NOMO-1 treated with DMSO at 0.1 percent for 48 hours (cell line): ENCODE results near the gene KNSTRN.

Source experiments
- DNase-seq: peaks from one replicate; lab custom pipeline; 2025; ENCODE audit not compliant: unreplicated experiment; lab: John Stamatoyannopoulos, UW

The KNSTRN gene, protein sequence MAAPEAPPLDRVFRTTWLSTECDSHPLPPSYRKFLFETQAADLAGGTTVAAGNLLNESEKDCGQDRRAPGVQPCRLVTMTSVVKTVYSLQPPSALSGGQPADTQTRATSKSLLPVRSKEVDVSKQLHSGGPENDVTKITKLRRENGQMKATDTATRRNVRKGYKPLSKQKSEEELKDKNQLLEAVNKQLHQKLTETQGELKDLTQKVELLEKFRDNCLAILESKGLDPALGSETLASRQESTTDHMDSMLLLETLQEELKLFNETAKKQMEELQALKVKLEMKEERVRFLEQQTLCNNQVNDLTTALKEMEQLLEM

DNA sequence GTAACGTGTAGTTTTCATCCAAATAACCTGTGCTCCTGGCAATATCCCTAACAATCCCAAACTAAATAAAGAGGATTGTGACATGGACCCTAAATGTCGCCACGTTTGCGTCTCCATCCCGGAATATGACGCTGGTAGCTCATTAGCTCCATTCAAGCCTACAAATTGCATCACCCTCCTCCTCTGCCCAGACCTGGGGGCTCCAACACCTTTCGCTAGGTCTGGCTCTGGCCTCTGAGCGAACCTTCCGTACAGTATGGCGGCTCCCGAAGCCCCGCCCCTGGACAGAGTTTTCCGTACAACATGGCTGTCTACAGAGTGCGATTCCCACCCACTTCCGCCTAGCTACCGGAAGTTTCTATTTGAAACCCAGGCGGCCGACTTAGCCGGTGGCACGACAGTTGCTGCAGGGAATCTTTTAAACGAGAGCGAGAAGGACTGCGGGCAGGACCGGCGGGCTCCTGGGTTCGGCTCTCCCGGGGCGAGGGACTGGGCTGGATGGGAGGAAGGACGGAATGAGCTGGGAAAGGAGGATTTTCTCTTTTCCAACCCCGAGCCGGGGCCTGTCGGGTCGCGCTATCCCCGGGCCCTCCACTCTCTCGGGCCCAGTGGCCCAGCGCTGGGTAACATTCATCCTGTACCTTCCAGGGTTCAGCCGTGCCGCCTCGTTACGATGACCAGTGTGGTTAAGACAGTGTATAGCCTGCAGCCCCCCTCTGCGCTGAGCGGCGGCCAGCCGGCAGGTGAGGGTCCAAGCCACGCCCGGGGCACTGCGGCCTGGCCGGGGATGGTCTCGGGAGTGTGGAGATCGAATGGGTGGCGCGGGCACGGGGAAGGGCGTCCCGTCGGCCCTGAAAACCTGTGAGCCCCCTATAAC lies at the start of gene KNSTRN:
TSS of gene KNSTRN (plus strand) at position 142 of the 877 bp plus-strand sequence. CDS start at position 257, 115 bp downstream.
- DNase-seq, result peak; percentile 92

DNA sequence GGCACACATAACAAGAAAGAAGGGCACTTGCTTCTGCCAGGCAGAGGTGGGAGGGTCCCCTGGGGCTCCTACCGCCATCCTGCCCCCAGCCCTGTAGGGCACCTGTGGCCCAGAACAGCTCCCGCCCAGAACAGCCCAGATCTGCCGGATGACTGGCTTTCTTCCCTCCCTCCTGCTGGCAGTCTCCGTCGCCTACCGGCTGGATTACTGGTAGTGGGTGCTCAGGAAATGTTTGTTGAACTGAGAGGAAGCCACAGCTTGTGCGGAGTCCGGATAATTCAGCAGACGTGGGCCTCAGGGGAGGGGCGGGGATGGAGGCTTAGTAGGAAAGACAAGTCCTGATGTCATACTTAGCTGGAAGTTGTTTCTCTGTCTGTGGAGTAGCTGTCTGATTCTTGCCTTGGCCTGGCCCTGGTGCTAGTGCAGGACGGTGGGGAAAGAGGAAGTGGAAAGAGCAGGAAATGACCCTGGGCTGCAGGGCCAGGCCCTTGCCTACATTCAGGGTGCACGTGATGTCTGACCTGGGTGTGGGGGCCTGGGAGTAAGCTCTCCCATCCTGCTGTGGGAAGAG lies 48.5 kb upstream of the KNSTRN start:
- peak; percentile 91 for DNase-seq

DNA sequence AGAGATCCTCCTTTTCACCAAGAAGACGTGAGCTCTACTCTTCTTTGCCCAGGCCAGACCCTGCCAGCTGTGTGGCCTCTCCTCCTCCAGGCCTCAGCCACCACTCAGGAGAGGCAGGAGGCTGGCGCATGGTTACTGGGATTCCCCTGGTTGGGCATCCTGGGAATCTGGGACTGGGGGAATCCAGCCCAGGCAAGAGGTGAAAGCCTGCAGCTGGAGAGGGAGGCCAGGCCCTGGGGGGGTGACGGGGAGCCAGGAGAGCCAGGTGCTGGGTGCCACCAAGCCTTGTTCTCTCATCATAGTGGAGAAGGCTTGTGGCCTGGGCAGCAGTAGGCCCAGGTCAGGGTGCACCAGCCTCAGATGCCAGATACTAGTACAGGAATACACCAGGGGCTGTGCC lies 48.0 kb upstream of the KNSTRN start:
- no peak for DNase-seq

DNA sequence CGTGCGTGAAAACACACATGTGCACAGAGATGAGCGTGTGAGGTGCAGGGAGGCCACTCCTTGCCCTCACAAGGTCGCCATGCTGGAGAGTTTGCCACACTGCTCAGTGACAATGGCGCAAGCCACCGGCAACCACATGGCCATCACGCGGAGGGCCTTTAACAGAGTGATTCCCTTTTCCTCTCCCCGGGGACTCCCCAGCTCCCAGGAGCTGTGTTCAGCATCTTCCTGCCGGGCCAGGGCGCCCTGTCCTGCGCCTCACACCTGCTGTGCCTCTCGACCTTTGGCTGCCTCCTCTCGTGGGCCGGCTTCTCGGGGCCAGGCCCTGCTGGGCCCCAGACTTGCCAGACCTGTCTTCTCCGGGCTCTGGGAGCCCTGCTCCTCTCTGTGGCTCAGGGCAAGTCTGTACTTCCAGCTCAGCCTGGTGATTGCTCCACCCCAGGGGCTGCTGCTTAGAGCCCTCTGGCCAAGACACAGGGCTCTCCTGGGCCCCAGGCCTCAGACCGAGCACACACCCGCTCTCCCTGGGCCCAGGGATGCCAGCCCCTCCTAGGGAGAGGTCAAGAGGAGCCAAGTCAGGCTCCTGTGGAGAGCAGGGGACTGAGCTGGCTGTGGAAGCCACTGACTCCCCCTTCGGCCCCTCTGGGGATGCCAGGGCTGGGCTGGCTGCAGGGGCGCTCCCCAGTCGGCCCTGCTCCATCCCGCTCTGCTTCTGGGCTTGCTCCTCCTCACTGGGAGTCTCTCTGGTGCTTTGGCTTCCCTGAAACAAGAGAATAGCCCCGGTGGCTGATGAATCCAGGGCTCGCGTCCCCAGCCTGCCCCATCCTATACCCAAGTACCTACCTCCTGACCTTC lies 47.4 kb upstream of the KNSTRN start:
- no peak for DNase-seq

DNA sequence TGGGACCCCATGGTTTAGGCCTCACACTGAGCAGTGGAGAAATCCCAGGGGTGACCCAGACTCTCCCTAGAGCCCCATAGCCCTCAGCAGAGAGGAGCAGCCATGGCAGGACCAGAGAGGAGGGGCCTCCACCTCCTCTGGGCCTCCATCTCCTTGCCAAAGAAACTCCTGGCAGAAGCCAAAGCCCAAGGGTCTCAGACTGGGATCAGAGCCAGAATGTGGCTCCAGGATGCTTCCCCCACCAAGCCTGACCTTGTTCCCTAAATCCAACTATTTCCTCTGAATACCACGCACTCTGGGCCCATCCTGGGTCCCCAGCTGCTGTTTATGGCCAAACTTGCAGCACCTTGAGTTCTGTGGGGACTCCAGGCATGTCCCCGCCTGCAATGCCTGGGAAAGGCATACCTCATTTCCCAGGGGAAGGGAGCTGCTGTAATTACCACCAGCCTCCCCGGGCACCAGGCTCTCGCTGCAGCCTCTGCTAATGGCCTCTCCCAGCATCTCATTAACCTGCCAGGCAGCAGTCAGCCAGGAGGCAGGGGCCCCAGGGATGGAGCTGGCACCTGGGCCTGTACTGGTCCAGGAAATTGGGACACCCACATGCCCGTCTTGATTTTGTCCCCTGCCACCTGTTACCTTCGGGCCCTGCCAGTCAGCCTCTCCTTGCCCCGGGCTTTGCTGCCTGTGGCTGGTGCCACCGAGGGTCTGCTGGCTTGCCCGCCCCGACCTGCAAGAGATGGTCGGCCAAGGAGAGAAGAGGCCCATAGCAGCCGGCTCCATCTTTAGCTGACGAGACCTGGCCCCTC lies 46.4 kb upstream of the KNSTRN start:
- DNase-seq, result no peak

DNA sequence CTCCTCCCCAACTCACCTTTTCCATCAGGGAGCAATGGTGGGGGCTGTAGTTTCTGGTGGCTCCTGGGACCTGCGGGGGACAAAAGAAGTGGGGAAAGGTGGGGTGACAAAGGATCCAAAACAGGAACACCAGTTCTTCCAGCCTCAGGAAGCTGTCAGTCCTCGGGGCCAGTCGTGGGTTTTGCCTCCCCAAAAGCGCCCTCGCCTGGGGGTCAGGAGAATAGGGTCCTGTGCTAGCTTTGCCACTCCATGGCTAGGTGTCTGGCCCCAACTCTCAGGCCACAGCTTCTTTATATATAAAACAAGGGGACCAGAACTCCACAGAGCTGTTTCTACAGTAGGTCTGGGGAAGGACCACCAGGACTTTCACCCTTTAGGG lies 45.8 kb upstream of the KNSTRN start:
- DNase-seq, result no peak

DNA sequence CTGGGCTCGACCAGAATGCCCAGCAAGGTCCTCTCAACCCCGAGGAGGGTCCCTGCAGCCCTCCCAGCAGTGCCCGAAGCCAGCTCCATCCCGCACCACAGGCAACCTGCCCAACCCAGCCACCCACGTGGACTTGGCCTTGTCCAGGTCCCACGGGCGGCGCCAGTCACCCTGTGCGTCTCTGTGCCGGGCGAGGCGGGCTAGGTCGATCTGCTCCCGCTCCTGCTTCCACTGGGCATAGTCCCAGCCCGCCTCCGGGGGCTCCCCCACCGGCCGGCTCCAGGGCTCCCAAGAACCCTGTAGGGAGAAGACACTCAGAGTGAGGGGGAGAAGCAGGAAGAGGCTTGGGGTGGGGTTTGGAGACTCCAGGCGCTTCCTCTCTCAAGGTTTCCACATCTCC lies 44.9 kb upstream of the KNSTRN start:
- no peak for DNase-seq

DNA sequence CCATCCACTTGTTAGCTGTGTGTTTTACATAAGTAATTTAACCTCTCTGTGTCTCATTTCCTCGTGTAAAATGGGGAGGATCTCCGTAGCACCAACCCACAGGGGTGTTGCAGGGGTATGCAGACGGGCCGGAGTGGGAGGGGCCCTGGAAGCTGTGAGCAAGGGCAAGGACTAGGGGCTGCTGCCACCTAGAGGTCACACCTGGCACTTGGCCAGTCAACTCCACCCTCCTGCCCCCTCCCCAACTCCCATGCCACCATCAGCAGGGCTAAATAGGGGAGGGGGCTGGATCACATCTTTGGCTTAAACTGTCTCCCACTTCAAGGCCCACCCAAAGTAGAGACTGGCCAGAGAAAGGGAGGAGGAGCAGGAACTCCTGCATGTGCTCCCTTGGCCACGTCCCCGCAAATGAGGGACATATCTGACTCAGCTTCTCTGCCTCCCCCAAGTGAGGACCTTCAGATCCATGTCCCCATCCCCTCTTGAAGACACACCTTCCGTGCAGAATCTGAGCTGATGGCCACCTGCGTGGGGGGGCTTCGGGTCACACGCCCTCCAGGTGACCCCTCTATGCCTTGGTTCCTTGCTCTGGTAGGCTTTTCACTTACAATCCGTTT lies 44.4 kb upstream of the KNSTRN start:
- DNase-seq, result peak; percentile 75

DNA sequence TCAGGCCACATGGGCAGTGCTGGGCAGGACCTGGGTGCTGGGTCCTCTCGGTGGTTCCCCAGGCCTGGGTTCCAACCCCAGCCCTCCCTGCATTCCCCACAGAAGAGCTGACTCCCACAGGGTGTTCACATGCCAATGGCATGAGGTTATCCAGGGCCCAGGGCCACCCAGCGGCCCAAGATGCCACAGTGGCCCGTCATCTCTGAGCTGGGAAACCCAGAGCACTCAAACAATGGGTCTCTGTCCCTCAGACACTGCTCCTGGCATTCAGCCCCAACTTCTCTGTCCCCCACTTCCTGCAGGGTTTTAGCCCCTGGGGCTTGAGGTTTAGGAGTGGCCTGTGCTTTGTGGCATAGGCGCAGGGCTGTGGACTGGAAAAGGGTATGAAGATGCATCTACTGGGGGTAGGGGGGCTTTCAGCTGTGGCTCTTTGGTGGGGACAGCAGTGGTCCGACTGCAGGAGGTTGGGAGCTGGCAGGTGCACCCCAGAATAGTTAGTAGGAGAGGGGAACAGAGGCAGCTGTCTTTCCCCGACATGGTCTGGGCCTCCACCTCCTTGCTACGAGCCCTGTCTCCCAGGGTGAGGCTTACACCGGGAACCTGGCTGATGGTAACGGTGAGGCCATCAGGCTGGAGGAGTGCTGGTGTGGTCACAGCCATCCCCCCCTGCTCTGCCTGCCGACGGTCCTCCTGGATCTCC lies 43.5 kb upstream of the KNSTRN start:
- DNase-seq, result no peak

DNA sequence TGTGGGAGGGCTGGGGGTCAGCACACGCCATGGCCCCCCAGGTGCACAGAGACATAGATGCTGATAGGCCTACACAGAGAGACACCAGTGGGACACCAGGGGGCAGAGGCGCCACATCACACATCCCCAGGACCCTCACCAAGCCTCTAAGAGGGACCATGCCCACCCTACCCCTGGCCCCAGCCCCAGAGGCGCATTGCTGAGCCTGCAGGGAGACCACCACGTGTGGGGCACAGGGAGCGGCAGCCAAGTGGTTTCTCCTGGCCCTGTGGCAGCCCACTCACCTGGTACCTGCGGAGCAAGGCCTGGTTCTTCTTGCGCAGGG lies 42.9 kb upstream of the KNSTRN start:
- no peak for DNase-seq

DNA sequence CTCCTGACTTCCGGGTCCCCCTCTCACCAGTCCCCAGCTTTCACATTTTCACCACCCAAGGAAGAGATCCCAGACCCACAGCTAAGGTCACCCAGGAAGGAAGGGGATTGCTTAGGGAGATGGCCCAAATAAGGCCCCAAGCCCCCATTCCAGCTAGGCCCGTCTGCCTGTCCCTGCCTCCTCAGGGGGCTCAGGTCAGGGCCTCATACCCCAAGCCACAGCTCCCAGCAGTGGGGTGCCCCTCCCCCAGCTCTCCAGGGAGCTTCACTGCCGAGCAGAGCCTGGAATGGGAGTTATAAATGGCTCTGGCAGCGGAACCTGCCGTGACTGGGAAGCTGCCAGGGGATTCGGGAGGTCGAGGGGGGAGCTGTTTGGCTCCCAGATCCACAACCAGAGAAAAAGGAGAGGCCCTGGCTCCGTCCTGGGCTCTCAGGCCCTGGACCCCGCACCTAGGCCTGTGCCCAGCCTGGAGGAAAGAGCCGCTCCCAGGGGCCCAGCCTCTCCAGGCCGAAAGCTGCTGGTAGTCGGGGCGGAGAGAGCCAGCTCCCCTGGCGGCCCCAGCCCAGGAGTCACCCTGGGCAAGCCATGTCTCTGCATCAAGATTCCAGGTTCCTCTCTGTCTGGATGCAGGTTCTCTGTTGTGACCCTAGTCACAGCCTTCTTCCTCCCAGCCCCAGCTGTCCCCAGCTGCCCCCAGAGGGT lies 42.3 kb upstream of the KNSTRN start:
- DNase-seq, result no peak

DNA sequence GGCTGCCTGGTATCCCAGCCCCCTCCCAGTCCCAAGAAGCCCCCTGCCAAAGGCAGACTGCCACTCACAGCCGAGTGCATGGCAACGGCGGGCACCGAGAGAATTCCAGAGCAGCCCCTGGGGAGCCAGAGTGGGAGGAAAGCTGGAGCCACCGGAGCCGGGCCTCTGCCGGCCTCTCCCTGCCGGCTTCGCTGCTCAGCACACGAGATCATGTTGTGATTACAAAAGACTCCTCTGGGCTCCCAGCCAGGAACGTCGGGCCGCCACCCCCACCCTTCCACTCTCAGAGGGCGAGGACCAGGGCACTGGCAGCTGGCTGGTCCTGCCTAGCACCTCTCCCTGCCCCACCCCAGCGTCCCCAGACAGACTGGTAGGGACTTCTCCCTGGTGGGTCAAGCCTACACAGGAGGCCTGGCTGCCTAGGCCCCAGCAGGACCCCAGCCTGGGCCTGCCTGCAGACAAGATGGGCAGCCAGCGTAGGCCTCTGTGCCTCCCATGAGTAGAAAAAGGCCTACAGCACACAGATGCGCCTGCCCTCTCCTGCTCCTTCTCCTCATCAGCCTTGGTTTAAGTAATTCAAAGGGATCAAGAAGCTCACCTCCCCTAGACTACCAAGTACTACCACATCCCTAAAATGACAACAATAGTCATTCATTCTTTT lies 41.7 kb upstream of the KNSTRN start, which contains the start of gene CCDC9B:
TSS of gene CCDC9B (minus strand) at position 200 of the 661 bp plus-strand sequence. CDS start at position 80, 120 bp downstream.
- no peak for DNase-seq

DNA sequence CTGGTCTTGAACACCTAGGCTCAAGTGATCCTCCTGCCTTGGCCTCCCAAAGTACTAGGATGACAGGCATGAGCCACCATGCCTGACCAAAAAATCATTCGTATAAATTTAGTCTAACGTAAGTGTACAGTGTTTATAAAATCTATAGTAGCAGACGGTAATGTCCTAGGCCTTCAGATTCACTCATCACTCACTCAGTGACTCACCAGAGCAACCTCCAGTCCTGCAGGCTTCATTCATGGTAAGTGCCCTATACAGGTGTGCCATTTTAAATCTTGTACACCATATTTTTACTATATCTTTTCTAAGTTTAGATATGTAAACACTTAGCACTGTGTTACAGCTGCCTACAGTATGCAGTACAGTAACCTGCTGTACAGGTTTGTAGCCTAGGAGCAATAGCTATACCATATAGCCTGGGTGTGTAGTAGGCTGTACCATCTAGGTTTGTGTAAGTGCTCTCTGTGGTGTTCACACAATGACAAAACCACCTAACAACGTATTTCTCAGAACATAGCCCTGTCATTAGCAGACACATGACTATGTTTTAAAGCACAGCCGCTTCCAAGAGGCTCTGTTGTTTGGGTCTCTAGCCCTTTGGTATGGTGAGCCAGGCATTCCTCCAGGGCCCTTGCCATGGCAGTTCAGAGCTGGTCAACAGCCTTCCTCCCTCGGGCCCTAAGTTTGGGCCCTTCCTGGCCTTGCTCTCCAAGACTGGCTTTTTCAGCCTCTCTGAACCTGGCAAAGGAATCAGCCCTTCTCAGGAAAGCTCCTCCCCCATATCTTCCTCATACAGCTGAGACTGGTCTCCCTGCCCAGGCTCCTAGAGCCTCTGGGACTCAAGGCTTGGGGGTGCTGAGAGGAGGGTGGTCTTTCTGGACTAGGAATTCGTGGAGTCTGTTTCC lies 39.9 kb upstream of the KNSTRN start:
- no peak for DNase-seq

DNA sequence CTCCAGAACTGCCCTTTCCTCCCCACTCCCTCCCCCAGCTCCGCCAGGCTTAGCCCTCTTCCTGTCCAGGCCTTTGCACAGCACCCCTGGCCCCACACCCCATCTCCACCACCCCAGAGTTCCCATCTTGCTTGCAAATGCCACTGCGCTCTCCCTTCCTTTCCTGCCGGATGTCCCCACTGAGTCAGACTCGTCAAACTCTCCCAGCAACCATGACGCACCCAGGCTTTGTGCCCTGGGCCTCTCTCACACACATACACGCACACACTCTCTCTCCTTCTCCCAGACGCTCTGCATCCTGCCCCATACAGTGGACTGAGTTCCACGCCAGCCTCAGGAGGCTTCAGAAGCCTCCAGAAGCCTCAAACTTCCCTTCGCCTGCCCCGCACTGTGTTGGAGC lies 39.0 kb upstream of the KNSTRN start:
- DNase-seq, result no peak

DNA sequence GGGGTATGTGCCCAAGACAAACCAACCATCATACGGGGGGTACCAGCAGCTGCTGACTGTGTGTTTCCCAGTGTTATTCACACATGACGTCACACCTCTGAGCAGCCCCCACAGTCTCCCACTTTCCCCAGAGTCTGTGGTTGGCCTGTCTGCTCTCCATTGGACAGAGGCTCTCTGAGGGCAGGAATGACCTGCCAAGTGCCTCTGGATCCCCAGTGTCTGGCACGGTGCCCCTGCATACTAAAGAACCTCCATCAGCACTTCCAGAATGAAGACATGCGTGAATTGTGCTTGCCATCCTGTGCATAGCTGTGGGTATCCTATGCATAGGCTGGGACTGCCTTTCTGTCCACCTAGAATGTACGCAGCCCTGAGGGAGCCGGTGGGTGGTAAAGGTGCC lies 38.3 kb upstream of the KNSTRN start:
- DNase-seq, result no peak

DNA sequence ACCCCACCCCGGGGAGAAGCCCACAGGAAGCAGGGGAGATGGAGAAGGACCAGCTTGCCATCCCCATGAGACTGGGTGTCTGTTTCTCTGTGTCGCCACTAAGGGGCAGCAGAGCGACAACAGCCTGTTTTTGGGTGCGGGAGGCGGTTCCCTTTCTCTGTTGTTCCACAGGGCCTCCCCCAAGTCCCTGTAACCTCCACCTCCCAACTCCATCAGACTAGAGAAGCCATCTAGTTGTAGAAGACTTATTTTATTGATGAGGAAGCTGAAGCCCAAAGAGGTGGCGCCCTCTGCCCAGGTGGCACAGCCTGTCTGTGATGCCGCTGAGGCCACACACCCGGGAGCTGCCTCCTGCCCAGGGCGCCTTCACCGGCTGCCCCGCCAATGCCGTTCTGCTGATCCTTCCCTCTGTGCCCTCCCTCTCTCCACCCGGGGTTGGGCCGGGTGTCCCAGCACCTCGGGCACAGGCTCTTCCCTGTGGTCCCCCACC lies 37.8 kb upstream of the KNSTRN start:
- peak; percentile 54 for DNase-seq
